GM12892 (cell line): ENCODE data around the gene PHF19.

ENCODE experiments used
- DNase-seq: peaks from one replicate; pipeline ENCODE4 v3.0.0; 2011; ENCODE audit not compliant: insufficient read length
- FAIRE-seq: peaks from 2 replicates; lab custom pipeline; 2011; peaks lifted over from hg19 to GRCh38; lab: Jason Lieb, UNC
- POLR2A ChIP-seq: IDR thresholded peaks from 2 replicates; pipeline ENCODE4 v1.6.1; 2011; ENCODE audit warnings: low read depth, low read length, control low read depth
- POLR2AphosphoS5 ChIP-seq: IDR thresholded peaks from 2 replicates; pipeline ENCODE4 v1.6.1; 2011; ENCODE audit warnings: low read depth, low read length, control low read depth
- TAF1 ChIP-seq: IDR thresholded peaks from 2 replicates; pipeline ENCODE4 v1.6.1; 2011; ENCODE audit warnings: low read depth, mild to moderate bottlenecking, control low read depth, low read length, borderline replicate concordance

PHF19 gene

DNA sequence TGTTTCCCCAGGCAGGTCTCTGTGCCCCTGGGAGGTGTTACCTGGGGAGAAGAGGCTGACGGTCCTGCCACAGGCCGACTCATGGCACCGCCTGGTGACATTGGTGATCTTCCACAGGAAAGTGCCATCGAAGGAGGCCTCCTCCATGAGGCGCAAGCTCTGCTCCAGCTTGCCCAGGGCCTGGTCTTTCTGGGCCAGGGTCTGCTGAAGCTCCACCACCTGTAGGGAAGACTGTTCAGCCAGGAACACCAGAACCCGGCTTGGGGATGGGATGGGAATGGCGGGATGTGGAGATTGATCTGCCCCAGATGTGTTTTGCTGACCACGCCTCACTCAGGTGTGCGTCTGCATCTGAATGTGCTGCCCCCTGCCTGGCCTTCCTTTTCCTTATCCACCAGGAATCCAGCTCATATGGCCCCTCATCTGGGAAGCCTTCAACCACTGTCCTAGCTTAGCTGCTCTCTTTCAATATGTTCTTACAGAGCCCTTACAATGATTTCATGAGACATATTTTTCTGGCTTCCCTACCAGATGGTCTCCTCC lies 34.4 kb upstream of the PHF19 start:
- FAIRE-seq (no peak), DNase-seq (no peak)
- TF ChIP-seq TAF1 = no peak
- TF ChIP-seq POLR2AphosphoS5 = peak; percentile 47; the same call in 1 of the 2 replicates
- TF ChIP-seq POLR2A = 0 out of 2 replicates have a peak, but pooled peaks have one; percentile 37

DNA sequence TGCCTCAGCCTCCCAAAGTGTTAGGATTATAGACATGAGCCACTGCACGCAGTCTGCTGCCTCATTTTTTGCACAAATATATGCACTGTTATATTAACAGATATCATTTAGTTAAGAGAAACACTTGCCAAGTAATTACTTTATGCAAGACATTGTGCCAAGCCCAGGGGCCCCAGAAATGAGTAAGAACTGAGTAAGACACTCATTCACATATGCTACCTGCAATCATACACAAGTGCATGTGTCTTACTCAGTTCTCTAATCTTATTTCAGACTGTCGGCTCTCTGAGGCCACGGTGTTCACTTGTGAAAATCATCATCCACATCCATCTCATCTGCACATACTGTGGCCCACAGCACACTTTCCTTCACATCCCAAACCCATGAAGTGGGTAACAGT lies 33.7 kb upstream of the PHF19 start:
- no peak for DNase-seq
- TF ChIP-seq POLR2A (no peak), TAF1 (no peak), POLR2AphosphoS5 (no peak)
- FAIRE-seq = no peak

DNA sequence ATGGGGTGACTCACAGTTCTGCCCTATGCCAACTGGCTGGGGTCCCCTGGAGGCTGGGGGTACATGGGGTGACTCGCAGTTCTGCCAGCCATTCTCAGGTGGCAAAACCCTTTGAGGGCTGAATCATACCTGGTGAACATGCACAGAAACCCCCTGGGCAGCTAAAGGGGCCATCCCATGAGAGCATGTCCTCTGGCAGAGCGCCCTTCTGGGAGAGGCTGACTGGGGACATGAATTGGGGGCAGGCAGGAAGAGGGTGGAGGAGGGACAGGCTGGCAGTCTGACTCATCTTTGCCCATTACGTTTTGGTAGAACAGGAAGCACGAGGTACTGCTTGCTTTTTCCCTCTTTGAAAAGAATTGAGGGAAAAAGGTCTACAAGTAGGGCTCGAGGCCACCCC lies 32.9 kb upstream of the PHF19 start:
- no peak for DNase-seq
- no peak for TF ChIP-seq TAF1
- no peak for TF ChIP-seq POLR2AphosphoS5
- peak; percentile 42; the same call in 1 of the 2 replicates for TF ChIP-seq POLR2A
- no peak for FAIRE-seq

DNA sequence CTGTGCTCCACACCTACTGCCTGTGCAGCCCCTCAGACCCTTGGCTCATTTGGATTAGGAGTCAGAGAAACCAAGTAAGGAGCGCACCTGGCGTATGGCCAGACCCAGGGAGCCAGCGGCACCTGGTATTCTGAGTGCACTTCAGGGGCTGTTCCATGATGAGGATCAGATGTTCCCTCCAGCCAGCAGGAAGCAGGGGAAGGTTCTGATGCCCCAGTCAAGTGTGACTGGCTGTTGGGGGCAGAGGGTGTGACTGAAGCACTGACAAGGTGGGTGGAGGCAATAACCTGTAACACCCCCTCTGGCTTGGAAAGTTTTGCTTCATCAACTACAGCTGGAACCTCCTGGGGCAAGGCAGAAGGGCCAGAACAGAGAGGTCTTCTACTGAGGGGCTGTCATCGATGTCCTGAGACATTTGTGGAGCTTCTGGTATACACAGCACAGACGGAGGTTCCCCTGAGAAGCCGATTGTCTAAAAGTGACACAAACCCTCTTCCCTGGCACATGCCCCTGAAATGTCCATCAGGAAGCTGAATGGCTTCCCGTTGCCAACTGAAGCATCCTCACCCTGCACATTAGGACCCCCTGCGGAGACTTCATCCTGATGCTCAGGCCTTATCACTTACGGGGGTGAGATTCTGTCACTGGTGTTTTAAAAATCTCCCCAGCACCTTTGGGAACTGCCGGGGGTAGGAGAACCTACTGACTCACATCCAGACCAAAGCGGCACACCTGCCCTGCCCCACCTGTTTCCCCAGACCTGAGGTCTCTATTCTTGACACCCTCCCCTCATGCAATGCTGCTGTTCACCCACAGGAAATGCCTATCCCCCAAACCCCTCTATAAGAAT lies 28.6 kb upstream of the PHF19 start:
- FAIRE-seq (no peak), DNase-seq (no peak)
- TF ChIP-seq POLR2AphosphoS5 (peak; percentile 7; the same call in 1 of the 2 replicates), POLR2A (no peak)

DNA sequence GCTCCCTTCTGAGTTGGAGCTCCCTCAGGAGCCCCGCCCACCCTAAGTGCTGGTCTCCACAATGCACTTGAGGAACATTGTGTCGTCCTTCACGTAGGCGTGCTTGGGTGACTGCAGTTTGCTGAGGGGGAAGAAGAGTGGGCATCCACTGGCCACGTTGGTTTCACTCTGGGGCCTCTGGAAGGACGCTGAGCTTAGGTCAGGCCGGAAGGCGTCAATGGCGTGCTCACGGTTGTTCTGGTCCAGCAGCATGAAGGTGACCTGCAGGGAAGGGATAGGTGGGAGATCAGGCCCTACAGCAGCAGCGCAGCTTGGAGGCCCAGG lies 28.0 kb upstream of the PHF19 start:
- peak; percentile 66 for TF ChIP-seq POLR2A
- TF ChIP-seq POLR2AphosphoS5 = peak; percentile 82
- TF ChIP-seq TAF1 = no peak
- no peak for FAIRE-seq
- no peak for DNase-seq

DNA sequence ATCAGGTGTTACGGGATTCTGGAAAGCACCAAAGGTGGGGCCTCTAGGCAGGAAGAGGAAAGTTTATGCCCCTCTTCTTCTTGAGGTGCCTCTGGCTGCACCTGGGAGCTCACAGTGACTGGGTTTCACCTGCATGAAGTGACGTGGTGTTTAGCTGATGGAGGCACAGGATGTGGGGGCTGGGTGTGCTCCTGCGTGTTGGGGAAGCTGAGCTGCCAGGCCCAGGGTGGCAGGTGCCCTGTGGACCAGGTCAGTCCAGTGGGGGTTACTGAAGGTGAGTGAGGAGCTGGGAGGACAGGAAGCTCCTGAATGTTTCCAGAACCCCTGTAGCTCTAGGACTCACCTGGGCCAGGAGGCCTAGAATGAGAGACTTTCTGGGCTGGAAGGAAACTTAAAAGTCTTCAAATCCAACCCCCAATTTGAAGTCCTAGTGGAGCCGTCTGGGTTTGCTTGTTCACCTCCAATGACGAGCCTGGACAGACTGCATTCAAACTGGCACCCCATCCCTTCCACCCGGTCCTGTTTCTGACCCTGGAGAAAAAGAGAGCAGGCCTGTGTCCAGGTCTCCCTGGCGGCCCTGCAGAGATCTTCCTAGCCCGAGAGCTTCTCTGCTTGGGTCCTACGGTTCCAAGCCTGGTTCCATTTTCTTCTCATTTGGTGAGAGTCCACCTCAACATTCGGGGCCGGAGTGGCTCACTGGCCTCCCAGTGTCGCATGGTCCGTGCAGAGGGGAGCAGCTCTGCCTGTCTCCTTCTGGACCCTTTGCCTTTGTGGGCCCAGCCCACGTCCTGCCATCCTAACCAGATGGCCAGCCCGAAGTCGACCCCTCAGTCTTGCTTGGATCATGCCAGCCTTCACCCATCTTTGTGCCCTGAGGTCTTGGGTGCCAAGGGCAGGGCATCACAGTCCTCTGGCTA lies 27.3 kb upstream of the PHF19 start:
- DNase-seq = no peak

DNA sequence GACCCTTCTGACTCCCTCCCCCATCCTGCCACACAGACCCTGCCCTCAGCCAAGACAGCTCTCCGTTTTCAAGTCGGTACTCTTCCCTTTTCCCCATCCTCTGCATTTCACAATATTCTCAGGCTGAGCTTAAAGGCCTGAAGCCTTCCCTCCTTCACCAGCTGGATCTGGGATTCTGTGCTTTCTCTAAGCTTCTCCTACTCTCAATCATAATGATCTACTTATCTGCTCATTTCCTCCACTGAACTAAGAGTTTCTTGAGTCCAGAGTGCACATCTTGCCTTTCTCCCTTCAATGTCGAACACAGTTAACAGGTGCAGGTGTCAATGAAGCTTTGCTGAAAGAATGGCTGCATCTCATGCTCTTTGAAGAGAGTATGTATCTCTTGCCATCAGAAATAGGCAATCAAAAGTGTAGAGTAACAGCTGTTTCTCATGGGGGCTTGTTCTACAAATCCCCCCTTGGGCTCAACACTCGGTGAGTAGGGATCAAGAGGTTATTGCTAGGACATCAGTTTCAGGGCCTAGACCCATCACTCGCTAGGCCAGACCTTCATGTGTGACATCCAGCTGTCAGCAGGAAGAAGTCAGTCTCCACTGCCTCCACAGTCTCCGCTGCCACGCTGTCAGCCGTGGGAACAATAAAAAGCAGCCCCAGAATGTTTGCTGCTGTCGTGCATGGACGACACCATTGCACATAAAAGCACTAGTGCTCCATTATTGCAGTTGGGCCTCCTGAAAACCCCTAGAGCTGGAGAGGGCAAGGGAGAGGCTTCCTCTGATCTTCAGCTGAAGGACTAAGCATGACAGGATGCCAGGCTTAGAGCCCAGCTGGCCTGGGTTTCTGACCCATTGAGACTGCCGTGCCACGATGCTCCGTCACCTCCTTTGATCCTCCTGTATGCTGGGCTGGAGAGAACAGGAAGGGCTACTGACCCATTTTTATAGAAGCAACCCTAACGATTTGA lies 25.9 kb upstream of the PHF19 start:
- TF ChIP-seq POLR2AphosphoS5 (0 out of 2 replicates have a peak, but pooled peaks have one; percentile 53), TAF1 (no peak), POLR2A (peak; percentile 68)
- DNase-seq (no peak), FAIRE-seq (no peak)

More for the DNA sequence above, 27.3 kb upstream of the PHF19 start:
- FAIRE-seq = no peak
- TF ChIP-seq POLR2A (no peak; the same call in 1 of the 2 replicates), POLR2AphosphoS5 (peak; percentile 70)

DNA sequence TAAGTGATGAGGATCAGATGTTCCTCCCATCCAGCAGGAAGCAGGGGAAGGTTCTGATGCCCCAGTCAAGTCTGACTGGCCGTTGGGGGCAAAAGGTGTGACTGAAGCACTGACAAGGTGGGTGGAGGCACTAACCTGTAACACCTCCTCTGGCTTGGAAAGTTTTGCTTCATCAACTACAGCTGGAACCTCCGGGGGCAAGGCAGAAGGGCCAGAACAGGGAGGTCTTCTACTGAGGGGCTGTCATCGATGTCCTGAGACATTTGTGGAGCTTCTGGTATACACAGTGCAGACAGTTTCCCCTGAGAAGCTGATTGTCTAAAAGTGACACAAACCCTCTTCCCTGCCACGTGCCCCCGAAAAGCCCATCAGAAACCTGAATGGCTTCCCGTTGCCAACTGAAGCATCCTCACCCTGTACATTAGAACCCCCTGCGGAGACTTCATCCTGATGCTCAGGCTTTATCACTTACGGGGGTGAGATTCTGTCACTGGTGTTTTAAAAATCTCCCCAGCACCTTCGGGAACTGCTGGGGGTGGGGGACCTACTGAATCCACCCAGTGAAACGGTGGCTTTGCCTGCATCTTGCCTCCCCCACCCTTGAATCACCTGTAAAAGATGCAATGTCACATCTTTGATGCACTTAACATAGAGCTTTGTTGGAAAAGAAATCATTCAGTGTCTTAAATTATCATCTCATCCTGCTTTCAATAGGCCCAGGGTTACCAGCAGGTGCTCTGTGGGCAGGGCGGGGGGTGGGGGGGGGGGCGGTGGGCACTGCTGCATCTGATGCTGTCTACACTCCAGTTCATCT lies 25.0 kb upstream of the PHF19 start:
- TF ChIP-seq POLR2A (peak; percentile 68; the same call in 1 of the 2 replicates), POLR2AphosphoS5 (peak; percentile 68; the same call in 1 of the 2 replicates), TAF1 (no peak)
- DNase-seq (no peak), FAIRE-seq (no peak)

DNA sequence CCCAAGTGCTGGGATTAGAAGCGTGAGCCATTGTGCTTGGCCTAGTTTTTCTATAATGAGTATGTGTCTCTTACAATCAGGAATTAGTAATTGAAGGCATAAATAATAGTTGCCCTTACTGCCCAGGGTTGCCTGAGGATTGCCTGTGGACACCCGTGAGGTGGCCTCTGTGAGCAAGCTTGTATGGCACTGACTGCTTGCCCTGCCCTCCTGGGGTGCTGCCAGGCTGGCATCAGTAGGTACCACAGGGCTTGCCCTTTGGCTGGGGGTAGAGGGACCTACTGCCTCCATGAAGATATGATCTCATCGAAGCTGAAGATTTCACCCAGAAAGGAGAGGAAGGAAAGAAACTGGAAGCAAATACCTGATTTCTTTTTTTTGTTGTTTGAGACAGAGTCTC lies 23.8 kb upstream of the PHF19 start:
- no peak for DNase-seq
- FAIRE-seq = no peak
- TF ChIP-seq POLR2AphosphoS5 (no peak; the same call in 1 of the 2 replicates), TAF1 (no peak), POLR2A (no peak; the same call in 1 of the 2 replicates)
